GM18511 (cell line): ENCODE results near the gene ADAR.
A peak's percentile ranks its signal among the peaks of the same experiment; 100 is the strongest.

Source experiments
- ATAC-seq: cut with Tn5 transposase; IDR thresholded peaks from one replicate; pipeline ENCODE4 v1.9.1; 2021; ENCODE audit warnings: mild to moderate bottlenecking, moderate library complexity; ENCODE audit not compliant: unreplicated experiment

ADAR gene

GRCh38 chr1:154559466-154560044 lies 48.4 kb downstream of the ADAR start:
- peak; percentile 53 for ATAC-seq

- ATAC-seq: peak; percentile 92
Measured at GRCh38 chr1:154558720-154559465, 49.1 kb downstream of the ADAR start.

GRCh38 chr1:154557939-154558719 lies 49.9 kb downstream of the ADAR start, which contains the start of gene UBE2Q1:
Gene UBE2Q1 (minus strand): TSS chr1:154558662. CDS start chr1:154558553, 109 bp downstream.
- ATAC-seq: peak; percentile 11

GRCh38 chr1:154557248-154557938 lies 50.6 kb downstream of the ADAR start:
- no peak for ATAC-seq

GRCh38 chr1:154556422-154556821 lies 51.6 kb downstream of the ADAR start:
- ATAC-seq: no peak

- ATAC-seq: no peak
Measured at GRCh38 chr1:154553056-154554030, 54.6 kb downstream of the ADAR start.

GRCh38 chr1:154552036-154552435 lies 56.0 kb downstream of the ADAR start:
- no peak for ATAC-seq

GRCh38 chr1:154551474-154551873 lies 56.5 kb downstream of the ADAR start:
- no peak for ATAC-seq

GRCh38 chr1:154550657-154551056 lies 57.3 kb downstream of the ADAR start:
- ATAC-seq: no peak

- no peak for ATAC-seq
Measured at GRCh38 chr1:154550070-154550469, 57.9 kb downstream of the ADAR start.

- no peak for ATAC-seq
Measured at GRCh38 chr1:154549202-154549770, 58.7 kb downstream of the ADAR start.

- ATAC-seq: no peak
Measured at GRCh38 chr1:154548028-154548427, 60.0 kb downstream of the ADAR start.

GRCh38 chr1:154547105-154547732 lies 60.8 kb downstream of the ADAR start:
- no peak for ATAC-seq

- ATAC-seq: peak; percentile 48
Measured at GRCh38 chr1:154546264-154547063, 61.5 kb downstream of the ADAR start.

GRCh38 chr1:154541231-154541630 lies 66.8 kb downstream of the ADAR start:
- no peak for ATAC-seq

- ATAC-seq: no peak
Measured at GRCh38 chr1:154539486-154540483, 68.2 kb downstream of the ADAR start.

GRCh38 chr1:154536570-154536969 lies 71.4 kb downstream of the ADAR start:
- ATAC-seq: no peak
